ENCODE results near the gene CHN1. TPM values are rescaled to one million over a fixed set of nuclear protein-coding genes. Genes with fewer than 3 reads are reported as not detected.

CHN1 gene
- total and polyA plus RNA-seq, 2 of the 8 experiments (the other 6 are each of a cell fraction or from before 2014, with no cell fraction given): 54.0 to 65.7 TPM

DNA sequence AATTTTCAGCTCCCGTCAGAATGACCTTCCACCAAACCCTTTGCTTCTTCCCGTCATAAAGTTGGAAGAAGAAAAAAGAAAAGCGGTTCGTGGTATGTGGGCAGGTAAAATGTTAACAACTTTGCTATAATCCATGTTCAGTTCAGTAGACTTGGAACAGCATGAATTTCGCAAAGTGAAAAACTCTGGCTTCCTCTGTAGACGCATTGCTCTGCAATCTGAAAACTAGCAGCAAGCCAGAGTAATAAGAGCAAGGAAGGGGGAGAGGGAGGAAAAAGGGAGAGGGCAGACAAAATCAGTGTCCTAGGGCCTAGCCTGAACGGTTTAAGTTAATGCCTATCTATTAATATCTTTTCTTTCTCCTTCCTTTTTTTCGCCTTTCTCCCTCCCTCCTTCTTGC lies 214.2 kb downstream of the CHN1 start:
- ChIA-PET CTCF (ENCODE audit: partially characterized antibody) (interaction anchor here (1.1 to 7.1 kb wide), 5 partner anchors 10 to 199 kb away, joined by 4 to 82 read pairs (median 6); no protein-coding TSS in a partner anchor), POLR2A (ENCODE audit: partially characterized antibody) (interaction anchor here (0.7 to 2.4 kb wide), 5 partner anchors 8 to 95 kb away, joined by 3 to 10 read pairs (median 3); no protein-coding TSS in a partner anchor)
- Histone ChIP-seq H2BK15ac (ENCODE audit: low read length) (no peak overlapping the region; the same call in 1 of the 2 replicates), H3K23me2 (ENCODE audit: low read depth, low read length) (no peaks in the 10 kb centered on the region), H3K79me2 (ENCODE audit: control insufficient read depth in 1 of 2, insufficient read depth in 2 of 2, low read length in 2 of 2) (no peaks in the 10 kb centered on the region), H2BK120ac (replicated peaks; ENCODE audit: low read depth, low read length) (peak overlapping the region; percentile 85), H2BK20ac (ENCODE audit: low read length) (peak overlapping the region; percentile 41; the same call in 1 of the 2 replicates), H3K4me1 (replicated peaks in 1 of 4; ENCODE audit: control insufficient read depth in 3 of 4, insufficient read depth in 4 of 4, low read length in 3 of 4) (peaks cover 9 to 47% (median 19%) of the 10 kb centered on the region in 4 experiments), H3K9ac (replicated peaks in 1 of 4; ENCODE audit: extremely low read depth in 1 of 4, low read depth in 3 of 4, low read length in 3 of 4) (no peak overlapping the region), H3K18ac (ENCODE audit: extremely low read depth, low read length) (no peak overlapping the region), H3K79me1 (ENCODE audit: low read depth, low read length) (no peaks in the 10 kb centered on the region), H3K23ac (ENCODE audit: insufficient read length) (no peak overlapping the region), H3K4me3 (ENCODE audit: extremely low read depth in 1 of 4, insufficient read depth in 2 of 4, low read depth in 3 of 4, low read length in 4 of 4) (no peak overlapping the region), H2BK5ac (ENCODE audit: low read depth, low read length) (peak overlapping the region; percentile 79), H3K4ac (replicated peaks; ENCODE audit: insufficient read length, low read depth, low read length) (peak overlapping the region; percentile 62), H3K4me2 (ENCODE audit: insufficient read depth in 1 of 2, low read depth in 2 of 2, low read length in 2 of 2) (no peak overlapping the region), H3K27me3 (replicated peaks in 1 of 4; ENCODE audit: control insufficient read depth in 3 of 4, extremely low read depth in 1 of 4, insufficient read depth in 3 of 4, low read length in 3 of 4) (no peaks in the 10 kb centered on the region), H2BK12ac (ENCODE audit: low read depth, low read length) (peak overlapping the region; percentile 73), H3K56ac (replicated peaks; ENCODE audit: insufficient read length, low read depth, low read length) (no peak overlapping the region), H3K27ac (ENCODE audit: low read depth, low read length) (no peak overlapping the region), H4K8ac (ENCODE audit: extremely low read depth, insufficient read depth, low read length) (no peak overlapping the region), H4K20me1 (replicated peaks in 1 of 2; ENCODE audit: control insufficient read depth in 1 of 2, insufficient read depth in 2 of 2, low read length in 2 of 2) (no peaks in the 10 kb centered on the region), H3K9me3 (ENCODE audit: insufficient read depth in 2 of 2, low read depth in 1 of 2, low read length in 1 of 2) (no peaks in the 10 kb centered on the region), H2AK5ac (ENCODE audit: low read depth, low read length) (0 out of 2 replicates have a peak overlapping the region, but pooled peaks have one; percentile 30), H3K14ac (ENCODE audit: insufficient read length) (no peak overlapping the region), H2AFZ (ENCODE audit: low read length) (0 out of 2 replicates have a peak overlapping the region, but pooled peaks have one; percentile 17), H4K5ac (ENCODE audit: insufficient read length, low read depth, low read length) (no peak overlapping the region), H4K91ac (replicated peaks; ENCODE audit: insufficient read length, low read length) (peak overlapping the region; percentile 79), H3K36me3 (ENCODE audit: control insufficient read depth in 2 of 4, insufficient read depth in 4 of 4, low read length in 3 of 4) (no peaks in the 10 kb centered on the region)
- FAIRE-seq (no peak), DNase-seq (ENCODE audit: low read depth in 1 of 2, low spot score in 2 of 2) (no peak)
- WGBS, 2 experiments (ENCODE audit: extremely low coverage in 1 of 2, insufficient coverage in 1 of 2, insufficient read length in 1 of 2, insufficient replicate concordance in 2 of 2, low coverage in 1 of 2, low lambda C conversion rate in 2 of 2, missing lambda C conversion rate in 1 of 2): 86% methylated on average over 8 of the region's 8 CpGs; no CpG with 5 or more reads in 1 of the 2 experiments
- TF ChIP-seq, protein P1, sequence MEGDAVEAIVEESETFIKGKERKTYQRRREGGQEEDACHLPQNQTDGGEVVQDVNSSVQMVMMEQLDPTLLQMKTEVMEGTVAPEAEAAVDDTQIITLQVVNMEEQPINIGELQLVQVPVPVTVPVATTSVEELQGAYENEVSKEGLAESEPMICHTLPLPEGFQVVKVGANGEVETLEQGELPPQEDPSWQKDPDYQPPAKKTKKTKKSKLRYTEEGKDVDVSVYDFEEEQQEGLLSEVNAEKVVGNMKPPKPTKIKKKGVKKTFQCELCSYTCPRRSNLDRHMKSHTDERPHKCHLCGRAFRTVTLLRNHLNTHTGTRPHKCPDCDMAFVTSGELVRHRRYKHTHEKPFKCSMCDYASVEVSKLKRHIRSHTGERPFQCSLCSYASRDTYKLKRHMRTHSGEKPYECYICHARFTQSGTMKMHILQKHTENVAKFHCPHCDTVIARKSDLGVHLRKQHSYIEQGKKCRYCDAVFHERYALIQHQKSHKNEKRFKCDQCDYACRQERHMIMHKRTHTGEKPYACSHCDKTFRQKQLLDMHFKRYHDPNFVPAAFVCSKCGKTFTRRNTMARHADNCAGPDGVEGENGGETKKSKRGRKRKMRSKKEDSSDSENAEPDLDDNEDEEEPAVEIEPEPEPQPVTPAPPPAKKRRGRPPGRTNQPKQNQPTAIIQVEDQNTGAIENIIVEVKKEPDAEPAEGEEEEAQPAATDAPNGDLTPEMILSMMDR (IDR thresholded peaks at IDR 0.05; ENCODE audit: control extremely low read depth in 1 of 3, insufficient read depth in 1 of 3, low read depth in 1 of 3, low read length in 3 of 3): no peak
- TF ChIP-seq GTF2F1 (IDR thresholded peaks at IDR 0.05; ENCODE audit: borderline replicate concordance, low read depth, low read length) (no peak), CEBPB (IDR thresholded peaks at IDR 0.05; ENCODE audit: low read depth, low read length) (no peak), TAF1 (IDR thresholded peaks at IDR 0.05; ENCODE audit: low read depth, low read length) (no peak), POLR2A (IDR thresholded peaks at IDR 0.05; ENCODE audit: control extremely low read depth in 1 of 2, low read depth in 2 of 2, low read length in 2 of 2) (no peak), EP300 (IDR thresholded peaks at IDR 0.05; ENCODE audit: borderline replicate concordance in 1 of 2, low read depth in 2 of 2, low read length in 2 of 2) (no peak), POLR2AphosphoS5 (IDR thresholded peaks at IDR 0.05; ENCODE audit: low read depth, low read length) (no peak), MAFK (IDR thresholded peaks at IDR 0.05; ENCODE audit: low read depth, low read length) (no peak), CBX8 (IDR thresholded peaks at IDR 0.05; ENCODE audit: borderline replicate concordance, low read depth, low read length) (no peak), RXRA (IDR thresholded peaks at IDR 0.05; ENCODE audit: insufficient read depth, low read depth, low read length) (no peak), CBX5 (IDR thresholded peaks at IDR 0.05; ENCODE audit: low read depth, low read length) (no peak), POU5F1 (IDR thresholded peaks at IDR 0.05; ENCODE audit: low read depth, low read length) (no peak)

Data from H1 (cell line).